Thoracic aorta (tissue), 2 donors: ENCODE data around the gene ZNF785. TPM values are rescaled to one million over a fixed set of nuclear protein-coding genes. Genes with fewer than 3 reads are reported as not detected.
"Not testable (repeated sequence)": the region's sequence is repeated elsewhere in the genome, so short reads cannot be mapped to it uniquely, and the experiment has no call there.

Experiments used
- ATAC-seq: fragments of 150-250 bp; one replicate; pipeline ENCODE4 v1.8.0; 2017; ENCODE audit warnings: low read depth; ENCODE audit not compliant: insufficient number of reproducible peaks, low FRiP score
- DNase-seq: peaks from one replicate; pipeline ENCODE4 v3.0.0-alpha.2; 2020; ENCODE audit warnings: low spot score
- H3K27ac ChIP-seq, 2 donors: fragments of 200-600 bp; sonication (generic); 1 replicate in 1 of 2; 2 replicates in 1 of 2; pipeline ENCODE4 v1.5.1; 2016; ENCODE audit warnings: mild to moderate bottlenecking in 2 of 2, moderate library complexity in 2 of 2
- H3K27me3 ChIP-seq: fragments of 200-600 bp; sonication (generic); replicated peaks from 2 replicates; pipeline ENCODE4 v1.6.0; 2016; ENCODE audit warnings: mild to moderate bottlenecking; ENCODE audit not compliant: insufficient read depth
- H3K36me3 ChIP-seq: fragments of 200-600 bp; sonication (generic); one replicate; pipeline ENCODE4 v1.5.1; 2016
- H3K4me1 ChIP-seq, 2 donors: fragments of 200-600 bp; sonication (generic); 1 replicate in 1 of 2; 2 replicates in 1 of 2; pipeline versions ENCODE4 v1.5.1 to v1.6.0; 2016; ENCODE audit warnings: low read depth in 2 of 2, mild to moderate bottlenecking in 1 of 2; ENCODE audit not compliant: control insufficient read depth in 1 of 2
- H3K4me3 ChIP-seq: fragments of 200-600 bp; sonication (generic); 2 replicates; pipeline ENCODE4 v1.5.1; 2016; ENCODE audit warnings: mild to moderate bottlenecking
- H3K9me3 ChIP-seq: fragments of 200-600 bp; sonication (generic); 2 replicates; pipeline ENCODE4 v1.5.1; 2016
- total RNA-seq, 2 donors: library from RNA; depleted of rRNA; stranded (reverse); fragments of >200 nt; gene quantifications; one replicate each; pipeline versions ENCODE4 v1.1.0 to v1.2.3, GENCODE V29; 2016
- TF ChIP-seq, protein P1 (sequence below): fragments of 200-600 bp; sonication (generic); IDR thresholded peaks from one replicate; pipeline ENCODE4 v1.5.1; 2019; ENCODE audit warnings: antibody characterized with exemption

ZNF785 gene
- total RNA-seq, 2 donors from 2014 or later = 10.9 to 15.6 TPM

DNA sequence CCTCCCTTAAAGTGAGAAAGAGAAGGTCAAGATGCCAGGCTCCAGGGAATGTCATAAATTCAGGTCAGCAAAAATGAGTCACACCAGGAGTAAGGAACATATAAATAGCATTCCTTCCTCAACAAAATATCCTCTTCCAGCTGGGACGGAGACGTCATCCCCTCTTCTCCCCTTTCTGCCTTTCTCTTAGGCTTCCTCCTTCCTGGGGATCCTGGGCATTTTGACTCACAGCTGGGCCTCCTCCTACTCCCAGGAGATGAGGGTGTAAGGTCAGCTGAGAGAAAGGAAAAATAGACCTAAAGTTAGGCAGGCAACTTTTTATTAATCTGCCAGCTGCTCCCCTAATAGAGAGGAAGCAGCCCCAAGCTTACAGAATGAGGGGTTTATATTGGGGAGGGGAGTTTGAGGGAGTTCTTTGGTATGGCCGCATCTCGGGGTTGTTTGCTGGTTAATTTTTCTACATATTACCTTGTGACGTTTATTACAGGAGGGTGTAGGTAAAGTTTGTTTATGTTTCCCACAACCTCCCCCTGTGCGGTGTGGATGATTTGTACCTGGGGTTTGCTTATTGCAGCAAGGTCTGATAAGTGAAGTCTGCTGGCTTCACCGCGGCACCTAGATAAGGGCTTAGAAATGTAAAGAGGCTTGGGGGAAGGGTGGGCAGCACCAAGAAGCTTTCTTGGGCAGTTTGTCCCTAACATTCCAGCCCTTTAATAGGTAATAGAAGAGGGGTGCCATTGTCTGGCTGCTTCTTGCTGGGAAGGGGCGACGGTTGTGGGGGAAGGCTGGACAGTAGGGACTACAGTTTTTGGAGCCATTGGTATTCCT, 43.8 kb downstream of the ZNF785 start:
- Histone ChIP-seq H3K9me3 (no peaks in the 10 kb centered on the region), H3K4me1 (no peaks in the 10 kb centered on the region), H3K27ac (no peak overlapping the region), H3K4me3 (no peak overlapping the region), H3K36me3 (no peaks in the 10 kb centered on the region), H3K27me3 (no peaks in the 10 kb centered on the region)
- no peak for DNase-seq
- ATAC-seq = no peak
- TF ChIP-seq, protein P1, sequence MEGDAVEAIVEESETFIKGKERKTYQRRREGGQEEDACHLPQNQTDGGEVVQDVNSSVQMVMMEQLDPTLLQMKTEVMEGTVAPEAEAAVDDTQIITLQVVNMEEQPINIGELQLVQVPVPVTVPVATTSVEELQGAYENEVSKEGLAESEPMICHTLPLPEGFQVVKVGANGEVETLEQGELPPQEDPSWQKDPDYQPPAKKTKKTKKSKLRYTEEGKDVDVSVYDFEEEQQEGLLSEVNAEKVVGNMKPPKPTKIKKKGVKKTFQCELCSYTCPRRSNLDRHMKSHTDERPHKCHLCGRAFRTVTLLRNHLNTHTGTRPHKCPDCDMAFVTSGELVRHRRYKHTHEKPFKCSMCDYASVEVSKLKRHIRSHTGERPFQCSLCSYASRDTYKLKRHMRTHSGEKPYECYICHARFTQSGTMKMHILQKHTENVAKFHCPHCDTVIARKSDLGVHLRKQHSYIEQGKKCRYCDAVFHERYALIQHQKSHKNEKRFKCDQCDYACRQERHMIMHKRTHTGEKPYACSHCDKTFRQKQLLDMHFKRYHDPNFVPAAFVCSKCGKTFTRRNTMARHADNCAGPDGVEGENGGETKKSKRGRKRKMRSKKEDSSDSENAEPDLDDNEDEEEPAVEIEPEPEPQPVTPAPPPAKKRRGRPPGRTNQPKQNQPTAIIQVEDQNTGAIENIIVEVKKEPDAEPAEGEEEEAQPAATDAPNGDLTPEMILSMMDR = no peak

DNA sequence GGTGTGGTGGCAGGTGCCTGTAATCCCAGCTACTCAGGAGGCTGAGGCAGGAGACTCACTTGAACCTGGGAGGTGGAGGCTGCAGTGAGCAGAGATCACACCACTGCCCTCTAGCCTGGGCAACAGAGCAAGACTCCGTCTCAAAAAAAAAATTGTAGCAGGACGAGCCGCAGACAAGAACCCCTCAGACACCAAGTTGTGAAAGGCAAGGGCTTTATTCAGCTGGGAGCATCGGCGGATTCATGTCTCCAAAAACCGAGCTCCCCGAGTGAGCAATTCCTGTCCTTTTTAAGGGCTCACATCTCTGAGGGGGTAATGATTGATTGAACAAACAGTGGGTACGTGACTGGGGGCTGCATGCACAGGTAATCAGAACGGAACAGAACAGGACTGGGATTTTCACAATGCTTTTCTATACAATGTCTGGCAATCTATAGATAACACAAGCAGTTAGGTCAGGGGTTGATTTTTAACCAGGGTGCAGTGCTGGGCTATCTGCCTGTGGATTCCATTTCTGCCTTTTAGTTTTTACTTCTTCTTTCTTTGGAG, 44.5 kb downstream of the ZNF785 start:
- not testable (repeated sequence) for H3K4me3 ChIP-seq, DNase-seq, H3K27ac ChIP-seq, H3K4me1 ChIP-seq, H3K36me3 ChIP-seq, ATAC-seq, H3K9me3 ChIP-seq, H3K27me3 ChIP-seq

DNA sequence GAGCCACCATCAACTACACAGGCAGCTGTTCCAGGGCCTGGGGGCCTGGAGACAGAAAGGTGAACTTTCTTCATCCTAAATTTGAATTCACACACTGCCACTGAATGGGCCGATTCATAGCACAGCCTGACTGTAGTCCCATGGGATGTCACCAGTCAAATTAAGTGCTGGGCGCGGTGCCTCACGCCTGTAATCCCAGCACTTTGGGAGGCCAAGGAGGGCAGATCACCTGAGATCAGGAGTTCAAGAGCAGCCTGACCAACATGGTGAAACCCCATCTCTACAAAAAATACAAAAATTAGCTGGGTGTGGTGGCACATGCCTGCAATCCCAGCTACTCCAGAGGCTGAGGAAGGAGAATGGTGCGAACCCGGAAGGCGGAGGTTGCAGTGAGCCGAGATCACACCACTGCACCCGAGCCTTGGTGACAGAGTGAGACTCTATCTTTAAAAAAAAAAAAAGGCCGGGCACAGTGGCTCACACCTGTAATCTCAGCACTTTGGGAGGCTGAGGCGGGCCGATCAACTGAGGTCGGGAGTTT, 45.4 kb downstream of the ZNF785 start:
- H3K36me3 ChIP-seq, ATAC-seq, H3K9me3 ChIP-seq, DNase-seq, H3K4me3 ChIP-seq, H3K27ac ChIP-seq, H3K27me3 ChIP-seq: not testable (repeated sequence)
- peaks cover 8 to 12% of the 10 kb centered on the region in 2 donors for H3K4me1 ChIP-seq

DNA sequence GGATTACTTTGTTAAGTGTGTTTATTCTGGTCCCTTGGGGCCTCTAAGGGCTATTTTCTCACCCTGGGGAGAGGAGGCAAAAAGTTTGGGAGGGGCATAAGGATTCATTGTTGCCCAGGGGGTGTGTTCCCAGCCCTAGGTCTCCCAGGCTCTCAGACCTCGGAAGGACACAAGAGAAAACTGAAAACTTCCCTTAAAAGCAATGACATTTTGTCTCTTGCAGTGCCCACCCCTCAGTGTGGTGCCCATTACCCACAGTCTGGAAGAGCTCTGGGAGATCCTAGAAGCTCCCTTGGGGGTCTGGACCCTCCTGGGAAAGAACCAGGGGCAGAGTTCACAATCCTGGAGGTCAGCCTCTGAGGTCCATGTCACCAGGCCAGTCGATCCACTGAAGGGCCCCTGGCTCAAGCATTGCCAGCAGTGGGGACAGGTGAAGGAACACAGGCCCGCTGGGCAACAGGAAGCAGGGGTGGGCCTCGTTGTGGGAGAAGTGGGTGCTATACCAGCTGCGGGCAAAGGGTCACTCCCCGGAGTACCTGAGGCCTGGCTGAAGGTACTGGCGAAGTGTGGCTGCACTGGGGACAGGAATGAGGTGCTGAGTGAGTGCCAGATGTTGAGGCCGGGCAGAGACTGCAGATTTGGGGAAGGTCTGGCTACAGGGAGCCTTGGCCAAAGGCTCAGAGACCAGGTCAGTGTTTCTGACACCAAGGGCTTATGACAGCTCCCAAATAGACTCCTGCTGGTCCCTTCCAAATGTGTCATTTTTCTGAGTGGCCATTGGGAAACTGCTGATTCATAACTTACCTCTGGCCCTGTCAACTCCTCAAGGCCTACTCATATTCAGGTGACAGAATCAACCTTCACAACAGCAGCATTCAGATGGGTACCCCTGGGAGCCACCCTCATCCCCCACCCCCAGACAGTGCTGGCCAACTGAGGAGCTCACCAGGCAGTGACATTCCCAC, 46.2 kb downstream of the ZNF785 start:
- TF ChIP-seq, protein P1 = no peak
- H3K4me1 ChIP-seq = peaks cover 8 to 12% of the 10 kb centered on the region in 2 donors
- no peaks in the 10 kb centered on the region for H3K9me3 ChIP-seq
- no peaks in the 10 kb centered on the region for H3K27me3 ChIP-seq
- ATAC-seq = no peak
- no peak overlapping the region for H3K27ac ChIP-seq
- H3K4me3 ChIP-seq = no peak overlapping the region
- no peaks in the 10 kb centered on the region for H3K36me3 ChIP-seq
- no peak for DNase-seq

DNA sequence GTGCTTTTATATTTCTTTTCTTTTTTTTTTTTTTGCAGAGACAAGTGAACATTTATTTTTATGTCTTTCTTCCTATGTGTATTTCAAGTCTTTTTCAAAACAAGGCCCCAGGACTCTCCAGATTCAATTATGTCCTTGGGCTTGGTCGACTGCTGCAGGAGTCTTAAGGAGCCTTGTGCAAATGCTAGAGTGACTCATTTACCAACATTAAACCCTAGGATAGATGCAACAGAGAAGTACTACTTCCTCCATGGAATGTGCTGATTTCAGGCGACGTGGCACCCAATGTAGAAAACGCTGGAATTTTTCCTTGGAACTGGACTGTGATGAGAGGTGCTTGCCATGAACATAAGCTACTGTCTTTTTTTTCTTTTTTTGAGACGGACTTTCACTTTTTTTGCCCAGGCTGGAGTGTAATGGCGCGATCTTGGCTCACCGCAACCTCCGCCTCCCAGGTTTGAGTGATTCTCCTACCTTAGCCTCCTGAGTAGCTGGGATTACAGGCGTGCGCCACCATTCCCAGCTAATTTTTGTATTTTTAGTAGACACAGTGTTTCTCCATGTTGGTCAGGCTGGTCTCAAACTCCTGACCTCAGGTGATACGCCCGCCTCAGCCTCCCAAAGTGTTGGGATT, 49.0 kb downstream of the ZNF785 start:
- H3K36me3 ChIP-seq, H3K27ac ChIP-seq, ATAC-seq, H3K27me3 ChIP-seq, H3K9me3 ChIP-seq, DNase-seq: not testable (repeated sequence)
- peak overlapping the region; percentile 74 for H3K4me3 ChIP-seq
- peaks cover 16 to 25% of the 10 kb centered on the region in 2 donors for H3K4me1 ChIP-seq

DNA sequence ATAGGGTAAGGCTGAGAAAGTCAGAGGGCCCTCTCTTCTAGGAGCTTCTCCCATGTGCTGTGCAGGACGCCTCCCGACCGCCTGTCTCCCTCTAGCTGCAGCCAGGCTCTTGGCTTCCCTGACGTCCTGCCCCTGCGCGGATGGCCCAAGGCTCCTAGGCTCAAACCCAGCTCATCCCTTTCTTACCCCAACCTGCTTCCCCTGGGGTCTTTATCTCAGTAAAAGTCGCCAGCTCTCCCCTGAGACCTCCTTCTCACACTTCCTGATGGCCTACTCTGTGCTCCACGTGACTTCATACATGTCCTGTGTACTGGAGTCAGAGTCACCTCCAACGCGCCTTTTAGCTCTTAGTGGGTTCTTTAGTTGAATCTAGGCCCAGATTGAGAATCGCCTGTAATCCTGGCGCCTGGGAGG, 49.7 kb downstream of the ZNF785 start:
- TF ChIP-seq, protein P1 = no peak
- H3K27ac ChIP-seq = peak overlapping the region; percentile 91 to 94
- ATAC-seq = peak; percentile 19
- peak overlapping the region; percentile 74 for H3K4me3 ChIP-seq
- no peaks in the 10 kb centered on the region for H3K9me3 ChIP-seq
- peaks cover 6% of the 10 kb centered on the region for H3K36me3 ChIP-seq
- H3K4me1 ChIP-seq = peaks cover 16 to 25% of the 10 kb centered on the region in 2 donors
- H3K27me3 ChIP-seq = no peaks in the 10 kb centered on the region
- no peak for DNase-seq
